ENCODE results near the gene TENM3. TPM values are rescaled to one million over a fixed set of nuclear protein-coding genes. Genes with fewer than 3 reads are reported as not detected.

TENM3 gene
- total RNA-seq, 4 donors from 2014 or later: 3.4 to 9.8 (median 6.9) TPM

DNA sequence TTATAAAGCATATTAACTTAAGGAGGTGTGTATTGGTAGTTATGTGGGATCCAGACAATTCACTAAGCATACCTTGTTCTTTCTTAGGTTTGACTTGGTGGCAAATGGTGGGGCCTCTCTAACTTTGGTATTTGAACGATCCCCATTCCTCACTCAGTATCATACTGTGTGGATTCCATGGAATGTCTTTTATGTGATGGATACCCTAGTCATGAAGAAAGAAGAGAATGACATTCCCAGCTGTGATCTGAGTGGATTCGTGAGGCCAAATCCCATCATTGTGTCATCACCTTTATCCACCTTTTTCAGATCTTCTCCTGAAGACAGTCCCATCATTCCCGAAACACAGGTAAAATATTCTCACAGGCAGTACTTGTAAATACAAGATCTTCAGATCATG is 487.6 kb downstream of the TENM3 start:
- TF ChIP-seq POLR2A (IDR thresholded peaks at IDR 0.05) (no peak), EP300 (IDR thresholded peaks at IDR 0.05; ENCODE audit: low read depth) (no peak), POLR2AphosphoS5 (IDR thresholded peaks at IDR 0.05) (no peak)
- TF ChIP-seq, protein P1, sequence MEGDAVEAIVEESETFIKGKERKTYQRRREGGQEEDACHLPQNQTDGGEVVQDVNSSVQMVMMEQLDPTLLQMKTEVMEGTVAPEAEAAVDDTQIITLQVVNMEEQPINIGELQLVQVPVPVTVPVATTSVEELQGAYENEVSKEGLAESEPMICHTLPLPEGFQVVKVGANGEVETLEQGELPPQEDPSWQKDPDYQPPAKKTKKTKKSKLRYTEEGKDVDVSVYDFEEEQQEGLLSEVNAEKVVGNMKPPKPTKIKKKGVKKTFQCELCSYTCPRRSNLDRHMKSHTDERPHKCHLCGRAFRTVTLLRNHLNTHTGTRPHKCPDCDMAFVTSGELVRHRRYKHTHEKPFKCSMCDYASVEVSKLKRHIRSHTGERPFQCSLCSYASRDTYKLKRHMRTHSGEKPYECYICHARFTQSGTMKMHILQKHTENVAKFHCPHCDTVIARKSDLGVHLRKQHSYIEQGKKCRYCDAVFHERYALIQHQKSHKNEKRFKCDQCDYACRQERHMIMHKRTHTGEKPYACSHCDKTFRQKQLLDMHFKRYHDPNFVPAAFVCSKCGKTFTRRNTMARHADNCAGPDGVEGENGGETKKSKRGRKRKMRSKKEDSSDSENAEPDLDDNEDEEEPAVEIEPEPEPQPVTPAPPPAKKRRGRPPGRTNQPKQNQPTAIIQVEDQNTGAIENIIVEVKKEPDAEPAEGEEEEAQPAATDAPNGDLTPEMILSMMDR (IDR thresholded peaks at IDR 0.05): no peak
- no peaks in the 10 kb centered on the region for H3K4me1 ChIP-seq
- H3K27me3 ChIP-seq: peaks cover 10% of the 10 kb centered on the region
- H3K36me3 ChIP-seq: no peaks in the 10 kb centered on the region
- intact Hi-C loops (cut with DNase I; ENCODE audit: low total_unique reads): no loop called here
- no peak overlapping the region for H3K4me3 ChIP-seq
- 68 to 77% methylated on average over 2 to 3 of the region's 3 CpGs for WGBS, 2 donors (ENCODE audit: low coverage in 1 of 2)
- in situ Hi-C loops (cut with MboI; ENCODE audit: low pct_ligation_motif_present in 1 of 4, low pct_unique_long_range_greater_than_20kb in 1 of 4, low sequenced_read_pairs in 3 of 4): no loop called here
- H3K9me3 ChIP-seq: no peaks in the 10 kb centered on the region
- H3K27ac ChIP-seq: no peak overlapping the region
- no peak for DNase-seq

DNA sequence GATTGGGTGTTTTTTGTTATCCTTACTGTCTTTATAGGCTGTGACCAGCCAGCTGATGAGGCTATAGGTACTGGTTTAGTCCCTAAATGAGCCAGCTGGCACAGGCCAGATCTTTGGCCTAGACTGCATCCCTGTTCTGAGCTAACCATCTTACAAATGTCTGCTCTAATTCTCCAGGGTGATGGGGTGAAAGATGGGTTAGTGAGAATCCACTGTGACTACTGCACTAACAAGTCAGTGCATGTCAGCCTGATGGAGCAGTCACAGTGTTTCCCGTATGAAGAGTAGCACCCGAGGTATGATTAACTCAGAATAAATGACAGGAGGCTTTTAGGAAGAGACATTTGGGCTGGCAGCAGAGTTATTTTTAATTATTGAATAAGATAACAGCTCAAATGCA is 493.0 kb downstream of the TENM3 start:
- H3K4me1 ChIP-seq: no peaks in the 10 kb centered on the region
- no peaks in the 10 kb centered on the region for H3K27me3 ChIP-seq
- no peak overlapping the region for H3K4me3 ChIP-seq
- WGBS, 2 donors (ENCODE audit: low coverage in 1 of 2): 83 to 86% methylated on average over 1 to 2 of the region's 2 CpGs
- no peak for TF ChIP-seq EP300 (IDR thresholded peaks at IDR 0.05; ENCODE audit: low read depth)
- TF ChIP-seq POLR2AphosphoS5 (IDR thresholded peaks at IDR 0.05): no peak
- no peak for TF ChIP-seq POLR2A (IDR thresholded peaks at IDR 0.05)
- TF ChIP-seq, protein P1 (IDR thresholded peaks at IDR 0.05): no peak
- in situ Hi-C loops (cut with MboI; ENCODE audit: low pct_ligation_motif_present in 1 of 4, low pct_unique_long_range_greater_than_20kb in 1 of 4, low sequenced_read_pairs in 3 of 4) (no loop called here), intact Hi-C loops (cut with DNase I; ENCODE audit: low total_unique reads) (no loop called here)
- no peaks in the 10 kb centered on the region for H3K36me3 ChIP-seq
- no peak for DNase-seq
- H3K9me3 ChIP-seq: no peaks in the 10 kb centered on the region
- H3K27ac ChIP-seq: no peak overlapping the region

DNA sequence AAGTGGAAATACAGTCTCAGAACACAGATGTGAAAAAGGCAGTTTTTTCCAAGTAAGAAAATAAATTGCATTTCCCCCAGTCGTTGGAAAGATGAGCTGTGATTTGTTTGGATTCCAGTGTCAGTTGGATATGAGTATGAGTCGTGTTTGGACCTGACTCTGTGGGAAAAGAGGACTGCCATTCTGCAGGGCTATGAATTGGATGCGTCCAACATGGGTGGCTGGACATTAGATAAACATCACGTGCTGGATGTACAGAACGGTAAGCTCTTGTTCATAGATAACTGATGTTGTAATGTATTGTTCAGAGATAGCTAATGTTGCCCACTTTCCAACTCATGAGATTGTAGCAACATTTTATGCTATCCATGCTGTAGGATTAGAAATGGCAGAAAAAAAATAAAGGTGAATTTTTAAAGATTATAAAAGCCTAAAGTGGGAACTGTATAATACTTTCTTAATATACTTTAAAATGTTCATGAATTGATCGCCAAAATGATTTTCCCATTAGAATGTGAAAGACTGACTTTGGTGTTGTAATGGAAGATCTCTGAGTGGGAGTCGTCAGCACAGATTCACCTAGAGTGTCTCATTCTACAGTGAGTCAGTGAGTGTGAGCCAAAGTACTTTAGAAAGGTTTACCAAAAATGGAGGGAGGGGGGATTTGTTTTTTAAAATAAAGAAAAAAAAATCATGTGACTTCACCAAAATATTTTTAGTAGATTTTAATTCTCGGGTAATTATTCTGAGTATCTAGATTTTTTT is 495.3 kb downstream of the TENM3 start:
- no peak overlapping the region for H3K27ac ChIP-seq
- in situ Hi-C loops (cut with MboI; ENCODE audit: low pct_ligation_motif_present in 1 of 4, low pct_unique_long_range_greater_than_20kb in 1 of 4, low sequenced_read_pairs in 3 of 4) (no loop called here), intact Hi-C loops (cut with DNase I; ENCODE audit: low total_unique reads) (no loop called here)
- H3K9me3 ChIP-seq: no peaks in the 10 kb centered on the region
- no peaks in the 10 kb centered on the region for H3K27me3 ChIP-seq
- H3K36me3 ChIP-seq: no peaks in the 10 kb centered on the region
- H3K4me3 ChIP-seq: no peak overlapping the region
- H3K4me1 ChIP-seq: no peaks in the 10 kb centered on the region
- 63 to 66% methylated on average over 8 of the region's 8 CpGs for WGBS, 2 donors (ENCODE audit: low coverage in 1 of 2)
- TF ChIP-seq EP300 (IDR thresholded peaks at IDR 0.05; ENCODE audit: low read depth): no peak
- TF ChIP-seq POLR2A (IDR thresholded peaks at IDR 0.05): no peak
- TF ChIP-seq POLR2AphosphoS5 (IDR thresholded peaks at IDR 0.05): no peak
- TF ChIP-seq, protein P1 (IDR thresholded peaks at IDR 0.05): no peak
- no peak for DNase-seq

DNA sequence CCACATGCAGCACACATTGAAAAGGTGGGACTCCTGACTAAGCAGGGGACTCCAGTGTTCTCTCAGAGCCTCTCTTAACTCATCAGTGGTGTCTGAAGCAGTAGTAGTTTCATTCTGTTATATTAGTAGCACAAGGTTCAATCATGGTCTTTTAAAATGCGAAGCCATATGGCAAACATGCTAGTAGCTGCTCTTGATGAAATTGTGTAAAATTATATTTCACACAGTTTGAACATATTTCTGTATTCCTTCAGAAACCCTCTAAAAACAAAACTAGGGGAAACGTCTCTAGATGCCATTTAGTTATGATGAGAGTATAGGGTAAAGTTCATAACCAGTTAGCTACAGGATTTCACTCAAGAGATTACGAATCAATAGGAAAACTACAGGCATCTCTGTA is 497.1 kb downstream of the TENM3 start:
- Histone ChIP-seq H3K4me3 (no peak overlapping the region), H3K4me1 (no peaks in the 10 kb centered on the region), H3K27me3 (no peaks in the 10 kb centered on the region), H3K9me3 (no peaks in the 10 kb centered on the region), H3K36me3 (no peaks in the 10 kb centered on the region), H3K27ac (no peak overlapping the region)
- no peak for DNase-seq
- intact Hi-C loops (cut with DNase I; ENCODE audit: low total_unique reads): no loop called here
- in situ Hi-C loops (cut with MboI; ENCODE audit: low pct_ligation_motif_present in 1 of 4, low pct_unique_long_range_greater_than_20kb in 1 of 4, low sequenced_read_pairs in 3 of 4): no loop called here
- 76 to 77% methylated on average over 3 of the region's 3 CpGs for WGBS, 2 donors (ENCODE audit: low coverage in 1 of 2)
- TF ChIP-seq, protein P1 (IDR thresholded peaks at IDR 0.05): no peak
- TF ChIP-seq POLR2AphosphoS5 (IDR thresholded peaks at IDR 0.05) (no peak), POLR2A (IDR thresholded peaks at IDR 0.05) (no peak), EP300 (IDR thresholded peaks at IDR 0.05; ENCODE audit: low read depth) (no peak)
